Endothelial cell of umbilical vein (primary cell): ENCODE data around the gene SPAG7. TPM values are rescaled to one million over a fixed set of nuclear protein-coding genes. Genes with fewer than 3 reads are reported as not detected.

Source experiments
- BruUV-seq: library from RNA; stranded (reverse); fragments of 400-500 nt; replicated peaks from 2 replicates; lab custom pipeline; 2021; lab: Mats Ljungman, UMichigan
- CTCF ChIA-PET: fragments of 300-600, 350-600 bp; sonication (Branson Sonifier 250); formaldehyde crosslinking; loops from one replicate; lab custom pipeline; 2021; ENCODE audit warnings: antibody characterized with exemption, inconsistent platforms; lab: Charles Lee
- POLR2A ChIA-PET: fragments of 300-600, 350-600 bp; sonication (Branson Sonifier 250); formaldehyde crosslinking; loops from one replicate; lab custom pipeline; 2021; ENCODE audit warnings: antibody characterized with exemption, inconsistent platforms; lab: Charles Lee
- DNase-seq: peaks from one replicate; pipeline ENCODE4 v3.0.0-alpha.2; 2011; ENCODE audit warnings: low read depth, low spot score
- FAIRE-seq: peaks from 2 replicates; lab custom pipeline; 2011; peaks lifted over from hg19 to GRCh38; lab: Jason Lieb, UNC
- H2AFZ ChIP-seq: 2 replicates; pipeline ENCODE4 v1.6.0; 2012; ENCODE audit warnings: low read depth, low read length, control low read depth, inconsistent platforms
- H3K27ac ChIP-seq: 2 replicates; pipeline ENCODE4 v1.5.1; 2011; ENCODE audit warnings: low read depth, mild to moderate bottlenecking, control low read depth, low read length, moderate library complexity; ENCODE audit not compliant: insufficient read depth
- H3K27me3 ChIP-seq, 2 experiments: 2 replicates each; pipeline versions ENCODE4 v1.6.0 to v1.6.1; 2011; ENCODE audit warnings: low read length in 2 of 2, mixed read lengths in 1 of 2; ENCODE audit not compliant: control insufficient read depth in 2 of 2, insufficient read depth in 2 of 2
- H3K36me3 ChIP-seq, 2 experiments: 2 replicates in 1 of 2; 3 replicates in 1 of 2; pipeline ENCODE4 v1.5.1; 2011; ENCODE audit warnings: low read length in 2 of 2, mild to moderate bottlenecking in 1 of 2, moderate library complexity in 1 of 2; ENCODE audit not compliant: control insufficient read depth in 2 of 2, insufficient read depth in 2 of 2; ENCODE audit errors: extremely low read depth in 1 of 2
- H3K4me1 ChIP-seq: 3 replicates; pipeline ENCODE4 v1.5.1; 2011; ENCODE audit warnings: mild to moderate bottlenecking, low read length; ENCODE audit not compliant: control insufficient read depth, insufficient read depth; ENCODE audit errors: extremely low read depth
- H3K4me2 ChIP-seq: 2 replicates; pipeline ENCODE4 v1.6.1; 2011; ENCODE audit warnings: low read length, control low read depth, mixed read lengths; ENCODE audit not compliant: insufficient read depth
- H3K4me3 ChIP-seq, 3 experiments: fragments of 200-600 bp in 1 of 3; sonication (generic), shearing (Covaris generic) in 1 of 3; replicated peaks in 1 of 3; 2 replicates each; pipeline ENCODE4 v1.5.1; 2011 to 2016; ENCODE audit warnings: control low read depth in 3 of 3, low read length in 3 of 3, mild to moderate bottlenecking in 2 of 3, inconsistent platforms in 1 of 3, low read depth in 1 of 3, moderate library complexity in 1 of 3; ENCODE audit not compliant: insufficient read depth in 1 of 3
- H3K79me2 ChIP-seq: 2 replicates; pipeline ENCODE4 v1.6.0; 2012; ENCODE audit warnings: low read length, inconsistent platforms; ENCODE audit not compliant: control insufficient read depth, insufficient read depth
- H3K9ac ChIP-seq: replicated peaks from 2 replicates; pipeline ENCODE3; 2011; ENCODE audit warnings: low read length, control low read depth; ENCODE audit not compliant: insufficient read depth; ENCODE audit errors: extremely low read depth
- H3K9me1 ChIP-seq: replicated peaks from 3 replicates; pipeline ENCODE4 v1.6.0; 2011; ENCODE audit warnings: mild to moderate bottlenecking, low read length; ENCODE audit not compliant: control insufficient read depth, insufficient read depth; ENCODE audit errors: extremely low read depth
- H3K9me3 ChIP-seq: replicated peaks from 2 replicates; pipeline ENCODE4 v1.5.1; 2012; ENCODE audit warnings: low read length, inconsistent platforms; ENCODE audit not compliant: control insufficient read depth, insufficient read depth
- H4K20me1 ChIP-seq: replicated peaks from 2 replicates; pipeline ENCODE3; 2011; ENCODE audit warnings: mild to moderate bottlenecking, low read length; ENCODE audit not compliant: control insufficient read depth, insufficient read depth; ENCODE audit errors: extremely low read depth
- CTCF ChIP-seq, 2 donors: IDR thresholded peaks; 1 replicate in 1 of 2; 2 replicates in 1 of 2; pipeline ENCODE4 v1.5.1; 2011; ENCODE audit warnings: low read length in 2 of 2, mild to moderate bottlenecking in 2 of 2, moderate library complexity in 2 of 2, control low read depth in 1 of 2, inconsistent platforms in 1 of 2, low read depth in 1 of 2; ENCODE audit not compliant: insufficient read depth in 1 of 2; ENCODE audit errors: extremely low read depth in 1 of 2
- EZH2 ChIP-seq: IDR thresholded peaks from 2 replicates; pipeline ENCODE4 v1.6.1; 2012; ENCODE audit warnings: borderline replicate concordance, low read depth, mild to moderate bottlenecking, moderate library complexity, low read length, inconsistent platforms; ENCODE audit not compliant: severe bottlenecking
- FOS ChIP-seq: IDR thresholded peaks from 2 replicates; pipeline ENCODE4 v1.6.1; 2011; ENCODE audit warnings: mild to moderate bottlenecking, low read length, moderate library complexity, borderline replicate concordance; ENCODE audit not compliant: insufficient read depth
- GATA2 ChIP-seq: IDR thresholded peaks from 2 replicates; pipeline ENCODE4 v1.7.0; 2011; ENCODE audit warnings: low read depth, mild to moderate bottlenecking, moderate library complexity, mixed read lengths, low read length; ENCODE audit not compliant: insufficient read length, insufficient read depth
- JUN ChIP-seq: IDR thresholded peaks from 2 replicates; pipeline ENCODE4 v1.6.1; 2011; ENCODE audit warnings: borderline replicate concordance, low read depth; ENCODE audit not compliant: insufficient read length, insufficient read depth
- MAX ChIP-seq: IDR thresholded peaks from 2 replicates; pipeline ENCODE4 v1.6.1; 2011; ENCODE audit not compliant: insufficient read depth, insufficient read length
- MYC ChIP-seq: IDR thresholded peaks from one replicate; pipeline ENCODE4 v1.6.1; 2011; ENCODE audit warnings: mild to moderate bottlenecking, low read depth, low read length
- POLR2A ChIP-seq: IDR thresholded peaks from 2 replicates; pipeline ENCODE4 v1.6.1; 2012; ENCODE audit warnings: low read depth, mild to moderate bottlenecking, control low read depth, low read length
- POLR2AphosphoS5 ChIP-seq: IDR thresholded peaks from 2 replicates; pipeline ENCODE4 v1.6.1; 2012; ENCODE audit warnings: low read depth, mild to moderate bottlenecking, control low read depth, low read length, moderate library complexity; ENCODE audit not compliant: insufficient read depth
- dilution Hi-C: fragments of 300-500 bp; cut with MboI; formaldehyde crosslinking; loops from one replicate; pipeline ENCODE4 v1.15.0; 2019; ENCODE audit warnings: low sequenced_read_pairs; ENCODE audit not compliant: extremely low pct_ligation_motif_present
- intact Hi-C: fragments of 100-400 bp; cut with micrococcal nuclease; formaldehyde crosslinking; loops from one replicate; pipeline ENCODE4 v1.10.0; 2022
- polyA plus RNA-seq, 4 experiments: library from polyadenylated mRNA; depleted of rRNA in 3 of 4; stranded (reverse) in 3 of 4; unstranded in 1 of 4; fragments of >200 nt; gene quantifications; 2 replicates each; pipeline versions ENCODE4 v1.2.1 to v1.2.3, GENCODE V29; 2011 to 2012; ENCODE audit warnings: missing spikeins in 1 of 4
- total RNA-seq: library from RNA; stranded (reverse); gene quantifications from 2 replicates; pipeline ENCODE4 v1.2.3, GENCODE V29; 2021

SPAG7 gene
- total and polyA plus RNA-seq, 2 donors (not counting 3 experiments of a cell fraction or from before 2014, with no cell fraction given), result 68.6 to 75.2 TPM

GRCh38 chr17:4972752-4973151 lies 5.1 kb upstream of the SPAG7 start:
- H3K36me3 ChIP-seq, result peaks cover 17 to 46% of the 10 kb centered on the region in 2 experiments
- CTCF ChIA-PET, result no interaction called here
- BruUV-seq, result no TSS peak

More at GRCh38 chr17:4972752-4973151, 5.1 kb upstream of the SPAG7 start:
- Histone ChIP-seq H3K9ac (no peak overlapping the region), H3K9me3 (no peaks in the 10 kb centered on the region), H2AFZ (no peak overlapping the region), H3K4me1 (peaks cover 16% of the 10 kb centered on the region), H3K27me3 (no peaks in the 10 kb centered on the region), H3K79me2 (peaks cover 4% of the 10 kb centered on the region), H3K4me2 (no peak overlapping the region), H3K9me1 (no peaks in the 10 kb centered on the region), H4K20me1 (no peaks in the 10 kb centered on the region), H3K4me3 (no peak overlapping the region), H3K27ac (no peak overlapping the region)
- TF ChIP-seq FOS (no peak), GATA2 (no peak), MYC (no peak), POLR2A (no peak), JUN (no peak), EZH2 (no peak), POLR2AphosphoS5 (no peak), MAX (no peak), CTCF (IDR thresholded peaks at IDR 0.05; ENCODE audit: extremely low read depth in 1 of 2, insufficient read depth in 1 of 2, low read depth in 1 of 2, low read length in 2 of 2) (no peak)
- POLR2A ChIA-PET, result no interaction called here
- no peak for DNase-seq
- intact Hi-C loops, result no loop called here
- dilution Hi-C loops, result no loop called here
- no peak for FAIRE-seq
